Measurements from ENCODE around the gene FHOD1.

FHOD1 gene

GRCh38 chr16:67247192-67248072 is at the start of gene FHOD1:
FHOD1 (minus strand) TSS chr16:67247481; CDS start chr16:67247410, 71 bp downstream.
- no peak for DNase-seq (ENCODE audit: low read depth)

- DNase-seq (ENCODE audit: low read depth): peak; percentile 72
Observed at GRCh38 chr16:67296420-67296819, 49.1 kb upstream of the FHOD1 start.

- DNase-seq (ENCODE audit: low read depth): peak; percentile 47
Observed at GRCh38 chr16:67294938-67295361, 47.7 kb upstream of the FHOD1 start.

GRCh38 chr16:67294171-67294757 is 47.0 kb upstream of the FHOD1 start:
- no peak for DNase-seq (ENCODE audit: low read depth)

- DNase-seq (ENCODE audit: low read depth): no peak
Observed at GRCh38 chr16:67291461-67291860, 44.2 kb upstream of the FHOD1 start.

- no peak for DNase-seq (ENCODE audit: low read depth)
Observed at GRCh38 chr16:67287960-67288359, 40.7 kb upstream of the FHOD1 start.

GRCh38 chr16:67286441-67287235 is 39.4 kb upstream of the FHOD1 start:
- DNase-seq (ENCODE audit: low read depth): no peak

- DNase-seq (ENCODE audit: low read depth): no peak
Observed at GRCh38 chr16:67284699-67285646, 37.7 kb upstream of the FHOD1 start.

- no peak for DNase-seq (ENCODE audit: low read depth)
Observed at GRCh38 chr16:67283826-67284555, 36.7 kb upstream of the FHOD1 start.

- no peak for DNase-seq (ENCODE audit: low read depth)
Observed at GRCh38 chr16:67283039-67283825, 36.0 kb upstream of the FHOD1 start.

- no peak for DNase-seq (ENCODE audit: low read depth)
Observed at GRCh38 chr16:67282447-67282805, 35.1 kb upstream of the FHOD1 start.

GRCh38 chr16:67281536-67282446 is 34.5 kb upstream of the FHOD1 start:
- DNase-seq (ENCODE audit: low read depth): no peak

GRCh38 chr16:67280090-67281015 is 33.1 kb upstream of the FHOD1 start:
- DNase-seq (ENCODE audit: low read depth): no peak

GRCh38 chr16:67279296-67280089 is 32.2 kb upstream of the FHOD1 start, which contains the start of gene PLEKHG4:
PLEKHG4 (plus strand) TSS chr16:67279532; CDS start chr16:67280045, 513 bp downstream.
- no peak for DNase-seq (ENCODE audit: low read depth)

- DNase-seq (ENCODE audit: low read depth): no peak
Observed at GRCh38 chr16:67278773-67279295, 31.6 kb upstream of the FHOD1 start.

GRCh38 chr16:67277999-67278772 is 30.9 kb upstream of the FHOD1 start:
- DNase-seq (ENCODE audit: low read depth): peak; percentile 64
